ENCODE measurements around the gene MSH6.

The MSH6 gene

GRCh38 chr2:47782381-47782670 is 619 bp upstream of the MSH6 start:
- no peak overlapping the region for H3K27ac ChIP-seq (ENCODE audit: insufficient read depth, low read depth, low read length, poor library complexity, severe bottlenecking)
- H3K27me3 ChIP-seq (ENCODE audit: control insufficient read depth, insufficient read depth, low read length, poor library complexity, severe bottlenecking): no peaks in the 10 kb centered on the region
- peaks cover 10% of the 10 kb centered on the region for H3K36me3 ChIP-seq (ENCODE audit: control insufficient read depth, insufficient read depth, low read length)
- WGBS, 2 experiments: 28 to 32% methylated on average over 7 of the region's 7 CpGs
- H3K4me3 ChIP-seq (ENCODE audit: insufficient read depth, low read depth, low read length): peak overlapping the region; percentile 65
- peaks cover 9% of the 10 kb centered on the region for H3K4me1 ChIP-seq (ENCODE audit: control insufficient read depth, insufficient read depth, low read length)
- no peaks in the 10 kb centered on the region for H3K9me3 ChIP-seq (ENCODE audit: control insufficient read depth, low read length)

- peak overlapping the region; percentile 88 for H3K27ac ChIP-seq (ENCODE audit: insufficient read depth, low read depth, low read length, poor library complexity, severe bottlenecking)
- peaks cover 10% of the 10 kb centered on the region for H3K36me3 ChIP-seq (ENCODE audit: control insufficient read depth, insufficient read depth, low read length)
Observed at GRCh38 chr2:47783486-47784351, 774 bp downstream of the MSH6 start.

GRCh38 chr2:47784352-47784851 is 1.5 kb downstream of the MSH6 start:
- Histone ChIP-seq H3K9me3 (ENCODE audit: control insufficient read depth, low read length) (no peaks in the 10 kb centered on the region), H3K4me1 (ENCODE audit: control insufficient read depth, insufficient read depth, low read length) (peaks cover 9% of the 10 kb centered on the region), H3K4me3 (ENCODE audit: insufficient read depth, low read depth, low read length) (peak overlapping the region; percentile 65), H3K36me3 (ENCODE audit: control insufficient read depth, insufficient read depth, low read length) (peaks cover 10% of the 10 kb centered on the region), H3K27me3 (ENCODE audit: control insufficient read depth, insufficient read depth, low read length, poor library complexity, severe bottlenecking) (no peaks in the 10 kb centered on the region), H3K27ac (ENCODE audit: insufficient read depth, low read depth, low read length, poor library complexity, severe bottlenecking) (no peak overlapping the region)
- WGBS, 2 experiments: 23 to 26% methylated on average over 28 of the region's 28 CpGs

More at GRCh38 chr2:47783486-47784351, 774 bp downstream of the MSH6 start:
- 1% methylated on average over 63 to 70 of the region's 71 CpGs for WGBS, 2 experiments
- Histone ChIP-seq H3K4me3 (ENCODE audit: insufficient read depth, low read depth, low read length) (peak overlapping the region; percentile 65), H3K27me3 (ENCODE audit: control insufficient read depth, insufficient read depth, low read length, poor library complexity, severe bottlenecking) (no peaks in the 10 kb centered on the region), H3K4me1 (ENCODE audit: control insufficient read depth, insufficient read depth, low read length) (peaks cover 9% of the 10 kb centered on the region), H3K9me3 (ENCODE audit: control insufficient read depth, low read length) (no peaks in the 10 kb centered on the region)

GRCh38 chr2:47785986-47786385 is 3.0 kb downstream of the MSH6 start:
- Histone ChIP-seq H3K4me1 (ENCODE audit: control insufficient read depth, insufficient read depth, low read length) (peaks cover 9% of the 10 kb centered on the region), H3K9me3 (ENCODE audit: control insufficient read depth, low read length) (no peaks in the 10 kb centered on the region), H3K4me3 (ENCODE audit: insufficient read depth, low read depth, low read length) (no peak overlapping the region), H3K27me3 (ENCODE audit: control insufficient read depth, insufficient read depth, low read length, poor library complexity, severe bottlenecking) (no peaks in the 10 kb centered on the region), H3K36me3 (ENCODE audit: control insufficient read depth, insufficient read depth, low read length) (peaks cover 11% of the 10 kb centered on the region), H3K27ac (ENCODE audit: insufficient read depth, low read depth, low read length, poor library complexity, severe bottlenecking) (no peak overlapping the region)
- WGBS, 2 experiments: 89 to 92% methylated on average over 7 of the region's 7 CpGs

GRCh38 chr2:47796090-47796697 is 13.2 kb downstream of the MSH6 start:
- H3K4me3 ChIP-seq (ENCODE audit: insufficient read depth, low read depth, low read length): no peak overlapping the region
- peaks cover 58% of the 10 kb centered on the region for H3K36me3 ChIP-seq (ENCODE audit: control insufficient read depth, insufficient read depth, low read length)
- H3K27ac ChIP-seq (ENCODE audit: insufficient read depth, low read depth, low read length, poor library complexity, severe bottlenecking): no peak overlapping the region
- WGBS, 2 experiments: 97 to 98% methylated on average over 2 of the region's 2 CpGs
- no peaks in the 10 kb centered on the region for H3K27me3 ChIP-seq (ENCODE audit: control insufficient read depth, insufficient read depth, low read length, poor library complexity, severe bottlenecking)
- H3K9me3 ChIP-seq (ENCODE audit: control insufficient read depth, low read length): no peaks in the 10 kb centered on the region
- no peaks in the 10 kb centered on the region for H3K4me1 ChIP-seq (ENCODE audit: control insufficient read depth, insufficient read depth, low read length)

- H3K9me3 ChIP-seq (ENCODE audit: control insufficient read depth, low read length): no peaks in the 10 kb centered on the region
- H3K27me3 ChIP-seq (ENCODE audit: control insufficient read depth, insufficient read depth, low read length, poor library complexity, severe bottlenecking): no peaks in the 10 kb centered on the region
- no peak overlapping the region for H3K27ac ChIP-seq (ENCODE audit: insufficient read depth, low read depth, low read length, poor library complexity, severe bottlenecking)
- no peaks in the 10 kb centered on the region for H3K4me1 ChIP-seq (ENCODE audit: control insufficient read depth, insufficient read depth, low read length)
- H3K4me3 ChIP-seq (ENCODE audit: insufficient read depth, low read depth, low read length): no peak overlapping the region
- H3K36me3 ChIP-seq (ENCODE audit: control insufficient read depth, insufficient read depth, low read length): peaks cover 79% of the 10 kb centered on the region
- WGBS, 2 experiments: 96 to 98% methylated on average over 6 of the region's 6 CpGs
Observed at GRCh38 chr2:47798631-47799030, 15.7 kb downstream of the MSH6 start.

- no peaks in the 10 kb centered on the region for H3K4me1 ChIP-seq (ENCODE audit: control insufficient read depth, insufficient read depth, low read length)
- no peak overlapping the region for H3K4me3 ChIP-seq (ENCODE audit: insufficient read depth, low read depth, low read length)
- H3K9me3 ChIP-seq (ENCODE audit: control insufficient read depth, low read length): no peaks in the 10 kb centered on the region
- H3K27me3 ChIP-seq (ENCODE audit: control insufficient read depth, insufficient read depth, low read length, poor library complexity, severe bottlenecking): no peaks in the 10 kb centered on the region
- peaks cover 84% of the 10 kb centered on the region for H3K36me3 ChIP-seq (ENCODE audit: control insufficient read depth, insufficient read depth, low read length)
- WGBS, 2 experiments: 95 to 97% methylated on average over 6 of the region's 6 CpGs
- H3K27ac ChIP-seq (ENCODE audit: insufficient read depth, low read depth, low read length, poor library complexity, severe bottlenecking): no peak overlapping the region
Observed at GRCh38 chr2:47799031-47799609, 16.2 kb downstream of the MSH6 start.

GRCh38 chr2:47801118-47801517 is 18.2 kb downstream of the MSH6 start:
- Histone ChIP-seq H3K36me3 (ENCODE audit: control insufficient read depth, insufficient read depth, low read length) (peaks cover 89% of the 10 kb centered on the region), H3K9me3 (ENCODE audit: control insufficient read depth, low read length) (no peaks in the 10 kb centered on the region), H3K4me3 (ENCODE audit: insufficient read depth, low read depth, low read length) (no peak overlapping the region), H3K27me3 (ENCODE audit: control insufficient read depth, insufficient read depth, low read length, poor library complexity, severe bottlenecking) (no peaks in the 10 kb centered on the region), H3K4me1 (ENCODE audit: control insufficient read depth, insufficient read depth, low read length) (no peaks in the 10 kb centered on the region), H3K27ac (ENCODE audit: insufficient read depth, low read depth, low read length, poor library complexity, severe bottlenecking) (no peak overlapping the region)
- WGBS, 2 experiments: 89 to 97% methylated on average over 2 to 3 of the region's 3 CpGs

- no peak overlapping the region for H3K27ac ChIP-seq (ENCODE audit: insufficient read depth, low read depth, low read length, poor library complexity, severe bottlenecking)
- WGBS, 2 experiments: 97% methylated on average over 7 of the region's 7 CpGs
- H3K36me3 ChIP-seq (ENCODE audit: control insufficient read depth, insufficient read depth, low read length): peaks cover 92% of the 10 kb centered on the region
- H3K4me1 ChIP-seq (ENCODE audit: control insufficient read depth, insufficient read depth, low read length): no peaks in the 10 kb centered on the region
- H3K9me3 ChIP-seq (ENCODE audit: control insufficient read depth, low read length): no peaks in the 10 kb centered on the region
- no peak overlapping the region for H3K4me3 ChIP-seq (ENCODE audit: insufficient read depth, low read depth, low read length)
- H3K27me3 ChIP-seq (ENCODE audit: control insufficient read depth, insufficient read depth, low read length, poor library complexity, severe bottlenecking): no peaks in the 10 kb centered on the region
Observed at GRCh38 chr2:47803363-47803762, 20.4 kb downstream of the MSH6 start.

GRCh38 chr2:47803770-47804169 is 20.8 kb downstream of the MSH6 start:
- Histone ChIP-seq H3K4me1 (ENCODE audit: control insufficient read depth, insufficient read depth, low read length) (no peaks in the 10 kb centered on the region), H3K9me3 (ENCODE audit: control insufficient read depth, low read length) (no peaks in the 10 kb centered on the region), H3K36me3 (ENCODE audit: control insufficient read depth, insufficient read depth, low read length) (peaks cover 92% of the 10 kb centered on the region), H3K27me3 (ENCODE audit: control insufficient read depth, insufficient read depth, low read length, poor library complexity, severe bottlenecking) (no peaks in the 10 kb centered on the region), H3K4me3 (ENCODE audit: insufficient read depth, low read depth, low read length) (no peak overlapping the region), H3K27ac (ENCODE audit: insufficient read depth, low read depth, low read length, poor library complexity, severe bottlenecking) (no peak overlapping the region)
- WGBS, 2 experiments: 94 to 95% methylated on average over 1 of the region's 1 CpG
